ENCODE data around the gene LPIN1. TPM values are rescaled to one million over a fixed set of nuclear protein-coding genes. Genes with fewer than 3 reads are reported as not detected.

The LPIN1 gene
- total and polyA plus RNA-seq, 2 of the 13 experiments (the other 11 are each of a cell fraction or from before 2014, with no cell fraction given), result 9.7 to 19.4 TPM

GRCh38 chr2:11746807-11747459 lies 501 bp downstream of the LPIN1 start (continued):
- TF ChIP-seq SRSF4 (IDR thresholded peaks at IDR 0.05; ENCODE audit: low read depth, low read length, poor library complexity, severe bottlenecking), result no peak
- no peak for TF ChIP-seq SP2 (CRISPR knock-in tag; IDR thresholded peaks at IDR 0.05)
- TF ChIP-seq RFXAP (CRISPR knock-in tag; IDR thresholded peaks at IDR 0.05; ENCODE audit: borderline replicate concordance), result peak; percentile 80
- no peak for TF ChIP-seq TBL1XR1 (IDR thresholded peaks at IDR 0.05; ENCODE audit: borderline replicate concordance, low read length, partially characterized antibody)
- TF ChIP-seq CREB3 (CRISPR knock-in tag; IDR thresholded peaks at IDR 0.05), result no peak
- no peak for TF ChIP-seq ZNF362 (CRISPR knock-in tag; IDR thresholded peaks at IDR 0.05; ENCODE audit: borderline replicate concordance)
- TF ChIP-seq FOXO1 (CRISPR knock-in tag; IDR thresholded peaks at IDR 0.05), result no peak
- peak; percentile 31; the same call in 1 of the 2 replicates for TF ChIP-seq ZNF580 (CRISPR knock-in tag; IDR thresholded peaks at IDR 0.05; ENCODE audit: borderline replicate concordance, low read depth)
- peak; percentile 56 for TF ChIP-seq GATAD2A (CRISPR knock-in tag; IDR thresholded peaks at IDR 0.05)
- TF ChIP-seq ZNF138 (CRISPR knock-in tag; IDR thresholded peaks at IDR 0.05; ENCODE audit: low read depth), result 0 out of 2 replicates have a peak, but pooled peaks have one; percentile 43
- TF ChIP-seq ZSCAN21 (CRISPR knock-in tag; IDR thresholded peaks at IDR 0.05; ENCODE audit: borderline replicate concordance), result no peak
- no peak for TF ChIP-seq ZNF143 (CRISPR knock-in tag; IDR thresholded peaks at IDR 0.05)
- 0 out of 2 replicates have a peak, but pooled peaks have one; percentile 25 for TF ChIP-seq CAMTA2 (CRISPR knock-in tag; IDR thresholded peaks at IDR 0.05; ENCODE audit: borderline replicate concordance)
- TF ChIP-seq ZNF44 (CRISPR knock-in tag; IDR thresholded peaks at IDR 0.05), result no peak
- no peak for TF ChIP-seq MLX (CRISPR knock-in tag; IDR thresholded peaks at IDR 0.05)
- no peak for TF ChIP-seq NBN (conservative IDR thresholded peaks at IDR 0.05)
- TF ChIP-seq ZBED4 (CRISPR knock-in tag; IDR thresholded peaks at IDR 0.05; ENCODE audit: borderline replicate concordance), result no peak
- no peak for TF ChIP-seq HOXA9 (CRISPR knock-in tag; IDR thresholded peaks at IDR 0.05; ENCODE audit: borderline replicate concordance)
- TF ChIP-seq CBX2 (IDR thresholded peaks at IDR 0.05; ENCODE audit: low read depth, low read length), result no peak
- TF ChIP-seq CBX2 (CRISPR knock-in tag; IDR thresholded peaks at IDR 0.05; ENCODE audit: low read depth), result no peak
- TF ChIP-seq FOXJ3 (CRISPR knock-in tag; IDR thresholded peaks at IDR 0.05; ENCODE audit: borderline replicate concordance), result peak; percentile 20; the same call in 1 of the 2 replicates
- no peak for TF ChIP-seq ZNF672 (CRISPR knock-in tag; IDR thresholded peaks at IDR 0.05)
- TF ChIP-seq MAFF (IDR thresholded peaks at IDR 0.05; ENCODE audit: low read depth, low read length), result no peak
